ENCODE results near the gene DOHH. TPM values are rescaled to one million over a fixed set of nuclear protein-coding genes. Genes with fewer than 3 reads are reported as not detected.
A peak's percentile ranks its signal among the peaks of the same experiment; 100 is the strongest.

The DOHH gene
- total RNA-seq, 1 donor from 2014 or later: 13.6 TPM

GRCh38 chr19:3496392-3497273 lies 3.8 kb downstream of the DOHH start:
- DNase-seq (no peak), ATAC-seq (ENCODE audit: low read depth) (no peak)
- no peak for TF ChIP-seq CTCF (IDR thresholded peaks at IDR 0.05)
- Mint-ChIP-seq H3K9me3 (no peaks in the 10 kb centered on the region), H3K36me3 (ENCODE audit: low read depth) (peaks cover 53% of the 10 kb centered on the region), H3K4me3 (no peak overlapping the region), H3K4me1 (peaks cover 16% of the 10 kb centered on the region), H3K27me3 (no peaks in the 10 kb centered on the region), H3K27ac (no peak overlapping the region)
- intact Hi-C loops (cut with micrococcal nuclease): no loop called here
- POLR2A ChIA-PET: interaction anchor here (0.5 kb wide), 1 partner anchor 25 kb away, joined by 3 read pairs; no protein-coding TSS in a partner anchor
- CTCF ChIA-PET: no interaction called here

GRCh38 chr19:3494559-3494958 lies 5.9 kb downstream of the DOHH start:
- Mint-ChIP-seq H3K36me3 (ENCODE audit: low read depth) (peaks cover 59% of the 10 kb centered on the region), H3K27ac (no peak overlapping the region), H3K4me3 (no peak overlapping the region), H3K4me1 (peaks cover 7% of the 10 kb centered on the region), H3K9me3 (no peaks in the 10 kb centered on the region), H3K27me3 (no peaks in the 10 kb centered on the region)
- CTCF ChIA-PET: interaction anchor here (1.1 kb wide), 1 partner anchor 10 kb away, joined by 5 read pairs; no protein-coding TSS in a partner anchor
- POLR2A ChIA-PET: no interaction called here
- intact Hi-C loops (cut with micrococcal nuclease): no loop called here
- no peak for TF ChIP-seq CTCF (IDR thresholded peaks at IDR 0.05)
- ATAC-seq (ENCODE audit: low read depth) (no peak), DNase-seq (no peak)

GRCh38 chr19:3494051-3494450 lies 6.4 kb downstream of the DOHH start:
- Mint-ChIP-seq H3K4me3 (no peak overlapping the region), H3K27ac (no peak overlapping the region), H3K4me1 (peaks cover 4% of the 10 kb centered on the region), H3K27me3 (no peaks in the 10 kb centered on the region), H3K9me3 (no peaks in the 10 kb centered on the region), H3K36me3 (ENCODE audit: low read depth) (peaks cover 57% of the 10 kb centered on the region)
- ChIA-PET POLR2A (no interaction called here), CTCF (interaction anchor here (1.1 kb wide), 1 partner anchor 9 kb away, joined by 5 read pairs; no protein-coding TSS in a partner anchor)
- intact Hi-C loops (cut with micrococcal nuclease): no loop called here
- no peak for DNase-seq
- TF ChIP-seq CTCF (IDR thresholded peaks at IDR 0.05): no peak
- ATAC-seq (ENCODE audit: low read depth): peak; percentile 54

GRCh38 chr19:3493651-3494050 lies 6.8 kb downstream of the DOHH start:
- TF ChIP-seq CTCF (IDR thresholded peaks at IDR 0.05): no peak
- CTCF ChIA-PET: no interaction called here
- Mint-ChIP-seq H3K36me3 (ENCODE audit: low read depth) (peaks cover 56% of the 10 kb centered on the region), H3K4me1 (peaks cover 2% of the 10 kb centered on the region), H3K4me3 (no peak overlapping the region), H3K9me3 (no peaks in the 10 kb centered on the region), H3K27me3 (no peaks in the 10 kb centered on the region), H3K27ac (no peak overlapping the region)
- intact Hi-C loops (cut with micrococcal nuclease): no loop called here
- no peak for ATAC-seq (ENCODE audit: low read depth)
- DNase-seq: no peak
- POLR2A ChIA-PET: no interaction called here

- peaks cover 57% of the 10 kb centered on the region for H3K36me3 Mint-ChIP-seq (ENCODE audit: low read depth)
- H3K4me1 Mint-ChIP-seq: peaks cover under 1% of the 10 kb centered on the region
- no peaks in the 10 kb centered on the region for H3K27me3 Mint-ChIP-seq
- ChIA-PET POLR2A (no interaction called here), CTCF (no interaction called here)
- DNase-seq: no peak
- TF ChIP-seq CTCF (IDR thresholded peaks at IDR 0.05): no peak
- H3K4me3 Mint-ChIP-seq: no peak overlapping the region
- no peaks in the 10 kb centered on the region for H3K9me3 Mint-ChIP-seq
- intact Hi-C loops (cut with micrococcal nuclease): no loop called here
- no peak overlapping the region for H3K27ac Mint-ChIP-seq
- no peak for ATAC-seq (ENCODE audit: low read depth)
Measured at GRCh38 chr19:3492919-3493318, 7.6 kb downstream of the DOHH start.
